Measurements from ENCODE around the gene LRMDA.

The LRMDA gene

GRCh38 chr10:75778665-75779064 is 347.2 kb downstream of the LRMDA start:
- no peak for TF ChIP-seq CTCF (IDR thresholded peaks at IDR 0.05; ENCODE audit: borderline replicate concordance, insufficient read depth, low read depth, low read length)
- H3K4me3 ChIP-seq (ENCODE audit: low read depth, low read length) = no peak overlapping the region

- TF ChIP-seq CTCF (IDR thresholded peaks at IDR 0.05; ENCODE audit: borderline replicate concordance, insufficient read depth, low read depth, low read length) = no peak
- H3K4me3 ChIP-seq (ENCODE audit: low read depth, low read length) = no peak overlapping the region
Observed at GRCh38 chr10:75779276-75779675, 347.9 kb downstream of the LRMDA start.

- H3K4me3 ChIP-seq (ENCODE audit: low read depth, low read length) = no peak overlapping the region
- no peak for TF ChIP-seq CTCF (IDR thresholded peaks at IDR 0.05; ENCODE audit: borderline replicate concordance, insufficient read depth, low read depth, low read length)
Observed at GRCh38 chr10:75782463-75783248, 351.2 kb downstream of the LRMDA start.

- no peak for TF ChIP-seq CTCF (IDR thresholded peaks at IDR 0.05; ENCODE audit: borderline replicate concordance, insufficient read depth, low read depth, low read length)
- H3K4me3 ChIP-seq (ENCODE audit: low read depth, low read length) = no peak overlapping the region
Observed at GRCh38 chr10:75788394-75789205, 357.2 kb downstream of the LRMDA start.

GRCh38 chr10:75793848-75794247 is 362.4 kb downstream of the LRMDA start:
- no peak for TF ChIP-seq CTCF (IDR thresholded peaks at IDR 0.05; ENCODE audit: borderline replicate concordance, insufficient read depth, low read depth, low read length)
- H3K4me3 ChIP-seq (ENCODE audit: low read depth, low read length) = no peak overlapping the region

- no peak for TF ChIP-seq CTCF (IDR thresholded peaks at IDR 0.05; ENCODE audit: borderline replicate concordance, insufficient read depth, low read depth, low read length)
- H3K4me3 ChIP-seq (ENCODE audit: low read depth, low read length) = no peak overlapping the region
Observed at GRCh38 chr10:75801121-75801520, 369.7 kb downstream of the LRMDA start.
